ENCODE data around the gene SRBD1. TPM values are rescaled to one million over a fixed set of nuclear protein-coding genes. Genes with fewer than 3 reads are reported as not detected.

The SRBD1 gene
- total RNA-seq, 1 donor from 2014 or later, result 24.4 TPM

GRCh38 chr2:45605116-45605515 lies 6.0 kb downstream of the SRBD1 start:
- intact Hi-C loops (cut with micrococcal nuclease), result no loop called here

- intact Hi-C loops (cut with micrococcal nuclease), result no loop called here
These were observed 8.4 kb downstream of the SRBD1 start for GRCh38 chr2:45602624-45603023.

- intact Hi-C loops (cut with micrococcal nuclease), result no loop called here
These were observed 12.5 kb downstream of the SRBD1 start for GRCh38 chr2:45598545-45598944.

GRCh38 chr2:45596761-45597160 lies 14.3 kb downstream of the SRBD1 start:
- intact Hi-C loops (cut with micrococcal nuclease), result no loop called here

GRCh38 chr2:45595721-45596435 lies 15.2 kb downstream of the SRBD1 start:
- intact Hi-C loops (cut with micrococcal nuclease), result no loop called here

GRCh38 chr2:45591073-45591472 lies 20.0 kb downstream of the SRBD1 start:
- intact Hi-C loops (cut with micrococcal nuclease), result no loop called here

GRCh38 chr2:45588158-45588829 lies 22.8 kb downstream of the SRBD1 start:
- intact Hi-C loops (cut with micrococcal nuclease), result no loop called here

GRCh38 chr2:45586600-45586999 lies 24.5 kb downstream of the SRBD1 start:
- intact Hi-C loops (cut with micrococcal nuclease), result no loop called here

- intact Hi-C loops (cut with micrococcal nuclease), result loop anchor here (2.0 kb wide), 1 partner anchor 25 kb away; the partner anchor contains the start of gene SRBD1
These were observed 25.7 kb downstream of the SRBD1 start for GRCh38 chr2:45585267-45585861.

GRCh38 chr2:45583977-45584376 lies 27.1 kb downstream of the SRBD1 start:
- intact Hi-C loops (cut with micrococcal nuclease), result loop anchor here (2.0 kb wide), 1 partner anchor 27 kb away; the partner anchor contains the start of gene SRBD1

- intact Hi-C loops (cut with micrococcal nuclease), result no loop called here
These were observed 28.5 kb downstream of the SRBD1 start for GRCh38 chr2:45582522-45582921.

GRCh38 chr2:45578056-45578843 lies 32.8 kb downstream of the SRBD1 start:
- intact Hi-C loops (cut with micrococcal nuclease), result loop anchor here (1.0 kb wide), 1 partner anchor 597 kb away; no protein-coding TSS in a partner anchor

GRCh38 chr2:45577441-45577840 lies 33.6 kb downstream of the SRBD1 start:
- intact Hi-C loops (cut with micrococcal nuclease), result no loop called here

GRCh38 chr2:45575881-45576280 lies 35.2 kb downstream of the SRBD1 start:
- intact Hi-C loops (cut with micrococcal nuclease), result no loop called here

GRCh38 chr2:45572979-45573378 lies 38.1 kb downstream of the SRBD1 start:
- intact Hi-C loops (cut with micrococcal nuclease), result no loop called here

- intact Hi-C loops (cut with micrococcal nuclease), result no loop called here
These were observed 39.1 kb downstream of the SRBD1 start for GRCh38 chr2:45571940-45572339.

- intact Hi-C loops (cut with micrococcal nuclease), result no loop called here
These were observed 40.3 kb downstream of the SRBD1 start for GRCh38 chr2:45570671-45571334.

- intact Hi-C loops (cut with micrococcal nuclease), result loop anchor here (1.0 to 5.0 kb wide), 5 partner anchors 42 to 1833 kb away; partner anchors contain the start of genes CAMKMT, MSH2, PREPL and PRKCE
These were observed 42.1 kb downstream of the SRBD1 start for GRCh38 chr2:45568935-45569334.

GRCh38 chr2:45567974-45568789 lies 42.9 kb downstream of the SRBD1 start:
- intact Hi-C loops (cut with micrococcal nuclease), result loop anchor here (1.0 to 5.0 kb wide), 5 partner anchors 43 to 1834 kb away; partner anchors contain the start of genes CAMKMT, MSH2, PREPL and PRKCE
